SKM-1 (cell line): Measurements from ENCODE around the gene SLC44A4.
"Not testable (repeated sequence)": the region's sequence is repeated elsewhere in the genome, so short reads cannot be mapped to it uniquely, and the experiment has no call there.

Experiments used
- DNase-seq: peaks from one replicate; lab custom pipeline; 2025; ENCODE audit not compliant: unreplicated experiment; lab: John Stamatoyannopoulos, UW

SLC44A4 gene

GRCh38 chr6:31880616-31881015, 1.8 kb upstream of the SLC44A4 start:
- no peak for DNase-seq

GRCh38 chr6:31879901-31880300, 1.1 kb upstream of the SLC44A4 start:
- no peak for DNase-seq

GRCh38 chr6:31879143-31879542, 346 bp upstream of the SLC44A4 start:
- no peak for DNase-seq

- DNase-seq: no peak
Measured at GRCh38 chr6:31878222-31878621, 575 bp downstream of the SLC44A4 start.

GRCh38 chr6:31877651-31878161, 1.1 kb downstream of the SLC44A4 start:
- DNase-seq: no peak

GRCh38 chr6:31877125-31877650, 1.6 kb downstream of the SLC44A4 start:
- no peak for DNase-seq

- no peak for DNase-seq
Measured at GRCh38 chr6:31876357-31876756, 2.4 kb downstream of the SLC44A4 start.

GRCh38 chr6:31875877-31876276, 2.9 kb downstream of the SLC44A4 start:
- no peak for DNase-seq

- DNase-seq: no peak
Measured at GRCh38 chr6:31874836-31875572, 3.8 kb downstream of the SLC44A4 start.

- DNase-seq: no peak
Measured at GRCh38 chr6:31874084-31874670, 4.6 kb downstream of the SLC44A4 start.

GRCh38 chr6:31871046-31871659, 7.6 kb downstream of the SLC44A4 start:
- no peak for DNase-seq

GRCh38 chr6:31870385-31870921, 8.3 kb downstream of the SLC44A4 start:
- DNase-seq: no peak

- DNase-seq: no peak
Measured at GRCh38 chr6:31869343-31869742, 9.5 kb downstream of the SLC44A4 start.

- DNase-seq: not testable (repeated sequence)
Measured at GRCh38 chr6:31868658-31868971, 10.2 kb downstream of the SLC44A4 start.

- DNase-seq: no peak
Measured at GRCh38 chr6:31865205-31866118, 13.3 kb downstream of the SLC44A4 start.

GRCh38 chr6:31864818-31865204, 14.0 kb downstream of the SLC44A4 start:
- DNase-seq: no peak

GRCh38 chr6:31864123-31864562, 14.7 kb downstream of the SLC44A4 start:
- DNase-seq: not testable (repeated sequence)

GRCh38 chr6:31862344-31863235, 16.2 kb downstream of the SLC44A4 start, which contains the start of gene NEU1:
NEU1 (minus strand) TSS chr6:31862821; CDS start chr6:31862776, 45 bp downstream.
- DNase-seq: peak; percentile 100

GRCh38 chr6:31861919-31862343, 16.9 kb downstream of the SLC44A4 start:
- no peak for DNase-seq
